Nucleus accumbens (tissue), 56 donors: ENCODE data around the gene FNDC8.

Experiments
- DNase-seq, 56 donors: peaks; one replicate each; lab custom pipeline; 2025; lab: John Stamatoyannopoulos, UW

The FNDC8 gene

GRCh38 chr17:35121315-35121714 lies at the start of gene FNDC8:
FNDC8 (plus strand) TSS chr17:35121615; CDS start chr17:35121694, 79 bp downstream.
- no peak for DNase-seq

GRCh38 chr17:35073183-35073790 lies 48.1 kb upstream of the FNDC8 start:
- no peak for DNase-seq

GRCh38 chr17:35073991-35074627 lies 47.3 kb upstream of the FNDC8 start:
- DNase-seq = no peak

- peak in 7 of 56 donors; percentile 7 to 54 (median 16) for DNase-seq
Measured at GRCh38 chr17:35074711-35075707, 46.4 kb upstream of the FNDC8 start.

GRCh38 chr17:35076874-35077273 lies 44.5 kb upstream of the FNDC8 start:
- no peak for DNase-seq

- DNase-seq = no peak
Measured at GRCh38 chr17:35079547-35080423, 41.6 kb upstream of the FNDC8 start.

GRCh38 chr17:35080536-35080935 lies 40.9 kb upstream of the FNDC8 start:
- DNase-seq = no peak

GRCh38 chr17:35081638-35082037 lies 39.8 kb upstream of the FNDC8 start:
- DNase-seq = no peak

GRCh38 chr17:35082073-35082657 lies 39.2 kb upstream of the FNDC8 start:
- DNase-seq = peak in 1 of 56 donors; percentile 20

- DNase-seq = no peak
Measured at GRCh38 chr17:35083071-35083470, 38.3 kb upstream of the FNDC8 start.

GRCh38 chr17:35084987-35085386 lies 36.4 kb upstream of the FNDC8 start:
- DNase-seq = no peak

- DNase-seq = no peak
Measured at GRCh38 chr17:35086164-35086563, 35.3 kb upstream of the FNDC8 start.

GRCh38 chr17:35086931-35087573 lies 34.4 kb upstream of the FNDC8 start:
- no peak for DNase-seq

GRCh38 chr17:35087731-35088355 lies 33.6 kb upstream of the FNDC8 start:
- DNase-seq = peak in 19 of 56 donors; percentile 22 to 81 (median 53)

GRCh38 chr17:35088356-35088880 lies 33.0 kb upstream of the FNDC8 start:
- peak in 52 of 56 donors; percentile 19 to 83 (median 54) for DNase-seq

- peak in 54 of 56 donors; percentile 38 to 93 (median 80) for DNase-seq
Measured at GRCh38 chr17:35088881-35089585, 32.4 kb upstream of the FNDC8 start.

GRCh38 chr17:35089586-35090296 lies 31.7 kb upstream of the FNDC8 start:
- peak in 3 of 56 donors; percentile 51 to 61 (median 57) for DNase-seq
